Omental fat pad (tissue), 4 donors: ENCODE measurements around the gene KCNA1. TPM values are rescaled to one million over a fixed set of nuclear protein-coding genes. Genes with fewer than 3 reads are reported as not detected.

Experiments
- ATAC-seq: fragments of 150-250 bp; one replicate; pipeline ENCODE4 v1.9.1; 2016; ENCODE audit warnings: mild to moderate bottlenecking, moderate library complexity; ENCODE audit not compliant: low FRiP score
- DNase-seq: peaks from one replicate; pipeline ENCODE4 v3.0.0-alpha.2; 2019; ENCODE audit warnings: low spot score
- CTCF ChIP-seq, 3 donors: fragments of 450-650 bp; IDR thresholded peaks; one replicate each; pipeline ENCODE4 v1.5.1; 2016 to 2017; ENCODE audit warnings: antibody characterized with exemption in 3 of 3, mild to moderate bottlenecking in 3 of 3, moderate library complexity in 2 of 3
- total RNA-seq, 4 donors: library from RNA; depleted of rRNA; stranded (reverse); fragments of >200 nt; gene quantifications; one replicate each; pipeline ENCODE4 v1.1.0, GENCODE V29; 2016

KCNA1 gene
- total RNA-seq, 4 donors from 2014 or later: 0.36 to 2.2 (median 0.44) TPM; not detected in 1

GRCh38 chr12:4958697-4959375 is 49.1 kb downstream of the KCNA1 start:
- DNase-seq: no peak
- no peak for TF ChIP-seq CTCF (IDR thresholded peaks at IDR 0.05)
- ATAC-seq: no peak

- no peak for TF ChIP-seq CTCF (IDR thresholded peaks at IDR 0.05)
- DNase-seq (no peak), ATAC-seq (no peak)
These were observed 49.7 kb downstream of the KCNA1 start for GRCh38 chr12:4959381-4959780.

DNA sequence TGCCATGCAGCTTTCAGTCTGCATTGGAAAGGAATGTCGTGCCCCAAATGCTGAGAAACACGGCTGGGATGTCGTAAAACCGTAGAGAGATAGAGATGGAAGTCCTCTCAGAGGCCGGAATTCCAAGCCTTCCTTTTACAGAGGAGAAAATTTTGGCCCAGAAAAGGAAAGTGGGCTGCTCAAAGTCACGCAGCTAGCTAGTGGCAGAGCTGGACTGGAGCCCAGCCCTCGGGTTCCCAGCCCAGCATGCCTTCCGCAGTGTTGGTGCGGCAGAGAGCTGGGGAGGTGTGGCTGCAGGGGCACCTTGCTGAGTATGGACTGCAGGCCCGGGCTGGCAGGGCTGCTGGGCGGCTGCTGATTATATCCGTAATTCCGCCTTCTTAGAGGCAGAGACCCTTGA is 50.3 kb downstream of the KCNA1 start:
- DNase-seq (no peak), ATAC-seq (no peak)
- TF ChIP-seq CTCF (IDR thresholded peaks at IDR 0.05): no peak

GRCh38 chr12:4960547-4960946 is 50.8 kb downstream of the KCNA1 start:
- ATAC-seq (no peak), DNase-seq (no peak)

DNA sequence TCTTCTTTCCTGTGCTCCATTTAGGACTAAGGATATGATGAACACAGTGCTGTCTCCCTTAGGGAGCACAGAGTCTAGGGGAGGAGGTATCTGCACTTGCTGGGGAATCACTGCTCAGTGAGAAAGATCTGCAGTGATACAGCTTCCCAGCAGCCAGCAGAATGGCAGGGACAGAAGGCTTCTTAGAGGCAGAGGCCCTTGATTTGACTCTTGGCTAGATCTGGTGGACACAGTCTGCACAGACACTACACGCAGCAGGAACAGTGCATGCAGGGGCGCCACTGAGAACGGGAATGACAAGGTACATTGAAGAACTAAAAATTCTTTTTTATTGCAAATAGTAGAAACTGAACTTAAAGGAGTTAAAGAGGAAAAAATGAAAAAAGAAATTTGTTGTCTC is 51.6 kb downstream of the KCNA1 start:
- ATAC-seq (no peak), DNase-seq (no peak)
- TF ChIP-seq CTCF (IDR thresholded peaks at IDR 0.05): no peak

More at GRCh38 chr12:4960547-4960946, 50.8 kb downstream of the KCNA1 start:
- TF ChIP-seq CTCF (IDR thresholded peaks at IDR 0.05): no peak

GRCh38 chr12:4962539-4963486 is 53.1 kb downstream of the KCNA1 start:
- ATAC-seq (no peak), DNase-seq (no peak)
- no peak for TF ChIP-seq CTCF (IDR thresholded peaks at IDR 0.05)

Other genes with a start within 250 kb of the KCNA1 start
- gene GALNT8, start 189.5 kb upstream of the KCNA1 start, total RNA-seq: 1 to 10 TPM in 3 of 4 donors, under 1 TPM in 1; 0.84 to 2.5 (median 1.5) TPM
- gene KCNA5, start 134.0 kb downstream of the KCNA1 start, total RNA-seq: 1 to 10 TPM in 1 of 4 donors, under 1 TPM in 1, not detected in 2; 0.19 to 1.3 TPM